Neural progenitor cell (in vitro differentiated cells): ENCODE data around the gene CEP83. TPM values are rescaled to one million over a fixed set of nuclear protein-coding genes. Genes with fewer than 3 reads are reported as not detected.

Source experiments
- DNase-seq: peaks from one replicate; pipeline ENCODE4 v3.0.0-alpha.2; 2016; ENCODE audit warnings: low spot score
- H2AFZ ChIP-seq: fragments of 200-600 bp; sonication (generic); replicated peaks from 2 replicates; pipeline ENCODE4 v1.6.1; 2016; ENCODE audit warnings: antibody characterized with exemption
- H3F3A ChIP-seq: fragments of 200-600 bp; sonication (generic); 2 replicates; pipeline ENCODE4 v1.6.1; 2016; ENCODE audit warnings: antibody characterized with exemption, low read depth
- H3K27ac ChIP-seq: fragments of 200-600 bp; sonication (generic); 2 replicates; pipeline ENCODE4 v1.5.1; 2016; ENCODE audit warnings: mild to moderate bottlenecking
- H3K27me3 ChIP-seq: fragments of 200-600 bp; sonication (generic); 2 replicates; pipeline ENCODE4 v1.6.1; 2016; ENCODE audit warnings: mild to moderate bottlenecking, moderate library complexity
- H3K36me3 ChIP-seq: fragments of 200-600 bp; sonication (generic); 2 replicates; pipeline ENCODE4 v1.5.1; 2016
- H3K4me1 ChIP-seq: fragments of 200-600 bp; sonication (generic); 2 replicates; pipeline ENCODE4 v1.6.1; 2016; ENCODE audit warnings: mixed run types
- H3K4me2 ChIP-seq: fragments of 200-600 bp; sonication (generic); 2 replicates; pipeline ENCODE4 v1.6.1; 2016
- H3K4me3 ChIP-seq: fragments of 200-600 bp; sonication (generic); 2 replicates; pipeline ENCODE4 v1.5.1; 2016
- H3K79me2 ChIP-seq: fragments of 200-600 bp; sonication (generic); 2 replicates; pipeline ENCODE4 v1.6.1; 2016; ENCODE audit warnings: low read depth
- H3K9ac ChIP-seq: fragments of 200-600 bp; sonication (generic); 2 replicates; pipeline ENCODE4 v1.6.1; 2016
- H3K9me3 ChIP-seq: fragments of 200-600 bp; sonication (generic); 2 replicates; pipeline ENCODE4 v1.5.1; 2016; ENCODE audit warnings: low read depth
- H4K20me1 ChIP-seq: fragments of 200-600 bp; sonication (generic); 2 replicates; pipeline ENCODE4 v1.6.1; 2016; ENCODE audit warnings: low read depth
- H3K27ac Mint-ChIP-seq: 3 replicates; pipeline ENCODE4 v1.8.0; 2021; ENCODE audit warnings: mixed read lengths
- H3K27me3 Mint-ChIP-seq: 2 replicates; pipeline ENCODE4 v1.8.0; 2022; ENCODE audit warnings: low read depth, mild to moderate bottlenecking, inconsistent platforms, moderate library complexity, mixed read lengths; ENCODE audit not compliant: insufficient read depth
- H3K36me3 Mint-ChIP-seq: 3 replicates; pipeline ENCODE4 v1.8.0; 2021; ENCODE audit warnings: mixed read lengths
- H3K4me1 Mint-ChIP-seq: 3 replicates; pipeline ENCODE4 v1.8.0; 2021; ENCODE audit warnings: mixed read lengths
- H3K4me3 Mint-ChIP-seq: 3 replicates; pipeline ENCODE4 v1.8.0; 2021; ENCODE audit warnings: mild to moderate bottlenecking, moderate library complexity, mixed read lengths
- H3K9me3 Mint-ChIP-seq: 3 replicates; pipeline ENCODE4 v1.8.0; 2020; ENCODE audit warnings: mixed read lengths
- CTCF ChIP-seq: fragments of 200-600 bp; sonication (generic); IDR thresholded peaks from 2 replicates; pipeline ENCODE4 v1.5.1; 2017; ENCODE audit warnings: antibody characterized with exemption, mild to moderate bottlenecking
- EZH2 ChIP-seq: fragments of 200-600 bp; sonication (generic); IDR thresholded peaks from 2 replicates; pipeline ENCODE4 v1.6.1; 2017; ENCODE audit warnings: antibody characterized with exemption, mild to moderate bottlenecking, moderate library complexity
- EZH2phosphoT487 ChIP-seq: fragments of 200-600 bp; sonication (generic); IDR thresholded peaks from 2 replicates; pipeline ENCODE4 v1.6.1; 2017; ENCODE audit warnings: antibody characterized with exemption
- total RNA-seq: library from RNA; depleted of rRNA; stranded (reverse); fragments of >200 nt; gene quantifications from 2 replicates; pipeline ENCODE4 v1.2.3, GENCODE V29; 2015; ENCODE audit warnings: low replicate concordance

Gene CEP83
- 45.3 and 60.4 TPM in 2 replicates for total RNA-seq

DNA sequence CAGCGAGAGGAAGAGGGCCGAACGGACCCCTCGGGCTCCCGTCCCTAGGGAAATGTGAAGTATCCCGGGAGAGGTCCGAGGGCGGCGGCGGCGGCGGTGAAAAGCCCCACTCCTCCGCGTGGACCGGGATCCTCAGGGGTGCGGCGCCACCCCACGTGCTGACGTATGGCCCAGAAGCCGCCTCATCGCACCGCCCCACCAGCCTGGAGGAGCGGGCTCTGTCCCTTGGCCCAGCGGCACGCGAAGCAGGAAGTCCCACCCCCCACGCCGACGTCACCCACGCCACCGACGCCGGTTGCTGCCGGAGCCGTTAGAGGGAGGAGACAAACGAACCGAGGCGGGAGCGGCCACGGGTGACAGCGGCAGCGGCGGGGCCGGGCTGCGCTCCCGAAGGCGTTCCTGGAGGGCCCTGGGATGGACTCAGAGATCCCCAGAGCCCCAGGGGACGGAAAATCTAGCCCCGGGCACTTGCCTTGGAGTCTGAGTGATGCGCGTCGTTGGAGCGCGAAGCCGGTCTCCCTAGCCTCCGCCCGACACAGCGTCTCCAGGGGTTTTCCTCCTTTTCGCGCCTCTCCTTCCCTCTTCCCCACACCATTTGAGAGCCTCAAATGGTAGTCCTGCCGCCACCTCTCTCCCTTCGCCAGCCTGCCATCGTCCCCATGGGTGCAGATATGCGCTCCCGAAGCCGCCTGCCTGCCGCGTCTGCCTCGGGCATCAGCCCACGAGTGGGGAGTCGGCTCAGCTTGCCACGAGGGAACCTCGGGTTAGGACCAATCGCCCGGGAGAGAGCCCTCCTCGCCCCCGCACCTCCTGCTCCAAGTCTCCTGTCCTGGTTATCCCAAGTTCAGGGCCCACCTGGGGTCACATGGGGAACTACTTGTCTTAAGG, at the start of gene CEP83:
TSS of gene CEP83 (minus strand) at position 140 of the 888 bp plus-strand sequence. CDS start 47,377 bp downstream, outside the sequence.
- DNase-seq = peak; percentile 88
- H3K27me3 ChIP-seq = peaks cover 4% of the 10 kb centered on the region
- peak within 1 kb of the TSS; percentile 56 for H3K4me3 ChIP-seq
- H3K27ac ChIP-seq = no peak within 1 kb of the TSS
- peak within 1 kb of the TSS; percentile 83 for H2AFZ ChIP-seq
- H4K20me1 ChIP-seq = no peaks in the 10 kb centered on the region
- TF ChIP-seq CTCF (no peak), EZH2phosphoT487 (no peak), EZH2 (no peak)
- peaks cover 8% of the 10 kb centered on the region for H3K9me3 Mint-ChIP-seq
- H3K27ac Mint-ChIP-seq = peak within 1 kb of the TSS; percentile 81
- peak within 1 kb of the TSS; percentile 46 for H3K9ac ChIP-seq
- H3K4me2 ChIP-seq = peak within 1 kb of the TSS; percentile 99
- H3K9me3 ChIP-seq = no peaks in the 10 kb centered on the region
- H3K4me1 ChIP-seq = peaks cover 10% of the 10 kb centered on the region
- peaks cover 22% of the 10 kb centered on the region for H3K4me1 Mint-ChIP-seq
- H3K36me3 Mint-ChIP-seq = peaks cover 22% of the 10 kb centered on the region
- H3K79me2 ChIP-seq = peaks cover 44% of the 10 kb centered on the region
- H3F3A ChIP-seq = peaks cover 8% of the 10 kb centered on the region
- peaks cover 8% of the 10 kb centered on the region for H3K27me3 Mint-ChIP-seq
- H3K36me3 ChIP-seq = no peaks in the 10 kb centered on the region
- peak within 1 kb of the TSS; percentile 97 for H3K4me3 Mint-ChIP-seq

DNA sequence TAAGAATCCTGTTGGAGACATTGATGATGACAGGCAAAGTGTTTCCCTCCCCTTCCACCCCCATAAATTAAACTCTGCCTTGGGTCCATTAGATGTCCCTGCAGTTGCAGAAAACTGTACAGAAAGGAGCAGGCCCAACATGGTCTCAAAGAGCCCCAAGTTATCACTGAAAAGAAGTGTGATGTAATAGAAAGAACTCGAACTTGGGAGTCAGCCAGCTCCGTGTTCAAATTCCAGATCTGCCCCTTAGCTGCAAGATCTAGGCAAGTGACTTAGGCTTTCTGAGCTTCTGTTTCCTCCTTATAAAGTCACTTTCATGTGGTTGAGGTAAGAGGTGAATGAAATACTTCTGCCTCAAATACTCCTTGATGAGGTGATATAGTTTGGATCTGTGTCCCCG, 49.6 kb upstream of the CEP83 start:
- H3K79me2 ChIP-seq = no peaks in the 10 kb centered on the region
- H3K4me3 ChIP-seq = no peak overlapping the region
- H3K27ac Mint-ChIP-seq = no peak overlapping the region
- H3K4me3 Mint-ChIP-seq = no peak overlapping the region
- TF ChIP-seq EZH2 = no peak
- no peak for TF ChIP-seq EZH2phosphoT487
- TF ChIP-seq CTCF = no peak
- no peak overlapping the region for H2AFZ ChIP-seq
- H3K36me3 Mint-ChIP-seq = no peaks in the 10 kb centered on the region
- no peaks in the 10 kb centered on the region for H4K20me1 ChIP-seq
- H3K27ac ChIP-seq = no peak overlapping the region
- H3K36me3 ChIP-seq = no peaks in the 10 kb centered on the region
- no peaks in the 10 kb centered on the region for H3K9me3 ChIP-seq
- H3K9me3 Mint-ChIP-seq = peaks cover 4% of the 10 kb centered on the region
- H3K4me1 ChIP-seq = peaks cover 9% of the 10 kb centered on the region
- H3K9ac ChIP-seq = no peak overlapping the region
- no peaks in the 10 kb centered on the region for H3F3A ChIP-seq
- H3K27me3 ChIP-seq = no peaks in the 10 kb centered on the region
- H3K4me1 Mint-ChIP-seq = no peaks in the 10 kb centered on the region
- H3K27me3 Mint-ChIP-seq = peaks cover 2% of the 10 kb centered on the region
- H3K4me2 ChIP-seq = no peak overlapping the region
- DNase-seq = no peak

GRCh38 chr12:94507455-94507854, 47.8 kb upstream of the CEP83 start:
- Mint-ChIP-seq H3K27me3 (peaks cover 2% of the 10 kb centered on the region), H3K9me3 (peaks cover 4% of the 10 kb centered on the region), H3K36me3 (no peaks in the 10 kb centered on the region), H3K4me3 (no peak overlapping the region), H3K27ac (peak overlapping the region; percentile 21), H3K4me1 (no peaks in the 10 kb centered on the region)
- Histone ChIP-seq H3K27ac (no peak overlapping the region), H3K4me1 (peaks cover 9% of the 10 kb centered on the region), H3K9ac (no peak overlapping the region), H3K79me2 (no peaks in the 10 kb centered on the region), H3K9me3 (no peaks in the 10 kb centered on the region), H3K4me2 (no peak overlapping the region), H3F3A (no peaks in the 10 kb centered on the region), H3K4me3 (no peak overlapping the region), H3K27me3 (no peaks in the 10 kb centered on the region), H4K20me1 (no peaks in the 10 kb centered on the region), H3K36me3 (no peaks in the 10 kb centered on the region), H2AFZ (no peak overlapping the region)
- no peak for DNase-seq
- TF ChIP-seq EZH2phosphoT487 = no peak
- TF ChIP-seq CTCF = no peak
- no peak for TF ChIP-seq EZH2
